ENCODE data around the gene PIAS1.

The PIAS1 gene

GRCh38 chr15:68025835-68026424 is 28.2 kb upstream of the PIAS1 start:
- no peaks in the 10 kb centered on the region for H3K79me2 ChIP-seq (ENCODE audit: insufficient read depth, low read depth)
- no peak overlapping the region for H3K4me2 ChIP-seq
- H3K4me3 ChIP-seq (IDR thresholded peaks at IDR 0.05; ENCODE audit: insufficient read depth, low read depth, low read length), result no peak overlapping the region
- no peaks in the 10 kb centered on the region for H3K4me1 ChIP-seq (ENCODE audit: low read depth, poor library complexity, severe bottlenecking)
- no peak overlapping the region for H3K27ac ChIP-seq
- no peak overlapping the region for H3K9ac ChIP-seq
- H2AFZ ChIP-seq (ENCODE audit: low read depth), result no peak overlapping the region
- no peaks in the 10 kb centered on the region for H3K36me3 ChIP-seq (ENCODE audit: insufficient read depth)
- no peaks in the 10 kb centered on the region for H3K27me3 ChIP-seq (ENCODE audit: insufficient read depth, low read depth)
- no peaks in the 10 kb centered on the region for H4K20me1 ChIP-seq (ENCODE audit: insufficient read depth)
- TF ChIP-seq CTCF (conservative IDR thresholded peaks at IDR 0.05; ENCODE audit: low read depth, low read length), result no peak

- H2AFZ ChIP-seq (ENCODE audit: low read depth), result no peak overlapping the region
- no peak overlapping the region for H3K9ac ChIP-seq
Observed at GRCh38 chr15:68027388-68027787, 26.7 kb upstream of the PIAS1 start.

GRCh38 chr15:68028137-68028887 is 25.8 kb upstream of the PIAS1 start:
- H4K20me1 ChIP-seq (ENCODE audit: insufficient read depth), result no peaks in the 10 kb centered on the region
- H3K79me2 ChIP-seq (ENCODE audit: insufficient read depth, low read depth), result no peaks in the 10 kb centered on the region
- H2AFZ ChIP-seq (ENCODE audit: low read depth), result no peak overlapping the region
- no peaks in the 10 kb centered on the region for H3K4me1 ChIP-seq (ENCODE audit: low read depth, poor library complexity, severe bottlenecking)
- no peaks in the 10 kb centered on the region for H3K36me3 ChIP-seq (ENCODE audit: insufficient read depth)
- H3K9ac ChIP-seq, result no peak overlapping the region
- no peak overlapping the region for H3K4me3 ChIP-seq (IDR thresholded peaks at IDR 0.05; ENCODE audit: insufficient read depth, low read depth, low read length)
- no peak overlapping the region for H3K27ac ChIP-seq
- no peaks in the 10 kb centered on the region for H3K27me3 ChIP-seq (ENCODE audit: insufficient read depth, low read depth)
- TF ChIP-seq CTCF (conservative IDR thresholded peaks at IDR 0.05; ENCODE audit: low read depth, low read length), result no peak
- no peak overlapping the region for H3K4me2 ChIP-seq

More at GRCh38 chr15:68027388-68027787, 26.7 kb upstream of the PIAS1 start:
- TF ChIP-seq CTCF (conservative IDR thresholded peaks at IDR 0.05; ENCODE audit: low read depth, low read length), result no peak
- H3K79me2 ChIP-seq (ENCODE audit: insufficient read depth, low read depth), result no peaks in the 10 kb centered on the region
- no peak overlapping the region for H3K27ac ChIP-seq
- H3K27me3 ChIP-seq (ENCODE audit: insufficient read depth, low read depth), result no peaks in the 10 kb centered on the region
- no peaks in the 10 kb centered on the region for H3K4me1 ChIP-seq (ENCODE audit: low read depth, poor library complexity, severe bottlenecking)
- no peaks in the 10 kb centered on the region for H3K36me3 ChIP-seq (ENCODE audit: insufficient read depth)
- no peak overlapping the region for H3K4me3 ChIP-seq (IDR thresholded peaks at IDR 0.05; ENCODE audit: insufficient read depth, low read depth, low read length)
- no peak overlapping the region for H3K4me2 ChIP-seq
- no peaks in the 10 kb centered on the region for H4K20me1 ChIP-seq (ENCODE audit: insufficient read depth)

GRCh38 chr15:68028888-68029207 is 25.3 kb upstream of the PIAS1 start:
- Histone ChIP-seq H3K27ac (no peak overlapping the region), H3K4me3 (IDR thresholded peaks at IDR 0.05; ENCODE audit: insufficient read depth, low read depth, low read length) (no peak overlapping the region), H4K20me1 (ENCODE audit: insufficient read depth) (no peaks in the 10 kb centered on the region), H3K27me3 (ENCODE audit: insufficient read depth, low read depth) (no peaks in the 10 kb centered on the region), H3K4me2 (no peak overlapping the region), H3K4me1 (ENCODE audit: low read depth, poor library complexity, severe bottlenecking) (no peaks in the 10 kb centered on the region), H3K36me3 (ENCODE audit: insufficient read depth) (no peaks in the 10 kb centered on the region), H2AFZ (ENCODE audit: low read depth) (no peak overlapping the region), H3K9ac (no peak overlapping the region), H3K79me2 (ENCODE audit: insufficient read depth, low read depth) (no peaks in the 10 kb centered on the region)
- no peak for TF ChIP-seq CTCF (conservative IDR thresholded peaks at IDR 0.05; ENCODE audit: low read depth, low read length)
